ENCODE data around the gene KCNG2. TPM values are rescaled to one million over a fixed set of nuclear protein-coding genes. Genes with fewer than 3 reads are reported as not detected.

The KCNG2 gene
- total RNA-seq, 3 donors from 2014 or later (not counting 1 experiment from before 2014, with no cell fraction given), result not detected

DNA sequence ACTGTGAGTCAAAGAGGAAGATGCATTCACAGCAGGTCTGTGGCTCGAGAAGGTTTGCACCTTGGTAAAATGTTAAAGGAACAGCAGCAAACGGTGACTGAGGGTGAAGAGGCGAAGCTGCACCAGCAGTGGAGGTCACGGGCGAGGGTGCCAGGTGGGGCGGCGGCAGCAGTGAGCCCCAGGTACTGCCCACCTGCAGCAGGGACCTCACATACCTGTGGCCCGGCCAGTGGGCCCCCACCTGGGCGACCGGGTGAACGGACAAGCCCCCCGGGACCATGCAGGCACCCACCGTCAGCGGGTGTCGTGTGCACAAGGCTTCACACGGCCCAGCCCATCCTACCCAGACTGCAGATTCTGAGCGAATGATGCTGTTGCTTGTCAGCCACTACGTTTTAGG, 23.6 kb upstream of the KCNG2 start:
- no peak overlapping the region for H3K27ac Mint-ChIP-seq
- no peaks in the 10 kb centered on the region for H3K4me1 Mint-ChIP-seq
- no peak for TF ChIP-seq CTCF (IDR thresholded peaks at IDR 0.05)
- H3K27me3 Mint-ChIP-seq (ENCODE audit: low read depth in 2 of 2), result peaks cover 6 to 9% of the 10 kb centered on the region in 2 donors
- H3K9me3 Mint-ChIP-seq, result no peaks in the 10 kb centered on the region
- H3K27me3 ChIP-seq (ENCODE audit: control insufficient read depth, insufficient read depth, low read length), result no peaks in the 10 kb centered on the region
- H3K4me3 ChIP-seq (ENCODE audit: low read length), result no peak overlapping the region
- H3K36me3 Mint-ChIP-seq, result no peaks in the 10 kb centered on the region
- DNase-seq, result no peak
- ATAC-seq, result no peak
- H3K4me1 ChIP-seq (ENCODE audit: control insufficient read depth, insufficient read depth, low read length), result no peaks in the 10 kb centered on the region
- H3K27ac ChIP-seq (ENCODE audit: low read length), result no peak overlapping the region
- no peaks in the 10 kb centered on the region for H3K36me3 ChIP-seq (ENCODE audit: control insufficient read depth, insufficient read depth, low read length)
- H3K9me3 ChIP-seq (ENCODE audit: control insufficient read depth, insufficient read depth, low read length), result no peaks in the 10 kb centered on the region
- H3K4me3 Mint-ChIP-seq, result no peak overlapping the region
- intact Hi-C loops (cut with micrococcal nuclease), result no loop called here
- WGBS (ENCODE audit: insufficient coverage), result 84% methylated on average over 18 of the region's 18 CpGs

DNA sequence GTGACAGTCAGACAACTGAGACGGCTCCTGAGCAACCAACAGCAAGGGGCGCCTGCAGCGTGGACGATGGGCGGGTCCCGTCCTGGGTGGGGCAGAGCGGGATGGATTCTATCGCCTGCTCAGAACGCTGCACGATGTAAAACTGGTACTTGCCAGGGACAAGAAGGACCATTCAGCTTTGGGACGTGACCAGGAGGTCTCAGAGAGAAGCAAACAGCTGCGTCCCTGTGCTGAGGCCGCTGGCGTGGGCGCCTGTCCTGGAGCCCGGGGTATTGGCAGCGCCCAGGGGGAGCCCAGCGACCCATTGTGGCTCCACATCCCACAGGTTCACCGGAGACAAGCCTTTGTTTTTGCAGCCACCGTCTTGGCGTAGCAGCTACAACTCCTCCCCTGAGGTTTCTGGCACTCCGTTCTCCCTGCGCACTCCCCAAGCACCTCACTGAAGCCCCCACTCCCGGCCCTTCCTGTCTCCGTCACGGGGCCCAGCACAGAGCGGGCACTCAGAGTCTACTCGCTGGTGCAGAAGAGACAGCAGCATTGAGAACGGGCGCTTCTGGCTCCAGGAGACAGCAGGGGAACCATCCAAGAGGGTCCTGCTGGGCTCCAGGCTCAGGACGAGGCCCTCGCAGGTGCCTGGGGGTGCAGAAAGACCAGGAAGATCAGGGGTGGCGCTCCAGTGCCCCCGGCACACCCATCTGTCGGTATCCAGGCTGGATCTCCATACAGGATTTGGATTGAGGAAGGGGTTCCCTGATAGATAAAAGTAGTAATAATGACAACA, 22.1 kb upstream of the KCNG2 start:
- Mint-ChIP-seq H3K27ac (no peak overlapping the region), H3K36me3 (no peaks in the 10 kb centered on the region), H3K27me3 (ENCODE audit: low read depth in 2 of 2) (peaks cover 6 to 9% of the 10 kb centered on the region in 2 donors), H3K9me3 (no peaks in the 10 kb centered on the region), H3K4me3 (no peak overlapping the region), H3K4me1 (no peaks in the 10 kb centered on the region)
- H3K27me3 ChIP-seq (ENCODE audit: control insufficient read depth, insufficient read depth, low read length), result no peaks in the 10 kb centered on the region
- no peak overlapping the region for H3K27ac ChIP-seq (ENCODE audit: low read length)
- H3K36me3 ChIP-seq (ENCODE audit: control insufficient read depth, insufficient read depth, low read length), result no peaks in the 10 kb centered on the region
- H3K4me1 ChIP-seq (ENCODE audit: control insufficient read depth, insufficient read depth, low read length), result no peaks in the 10 kb centered on the region
- H3K9me3 ChIP-seq (ENCODE audit: control insufficient read depth, insufficient read depth, low read length), result no peaks in the 10 kb centered on the region
- ATAC-seq (no peak), DNase-seq (no peak)
- H3K4me3 ChIP-seq (ENCODE audit: low read length), result no peak overlapping the region
- WGBS (ENCODE audit: insufficient coverage), result 86% methylated on average over 35 of the region's 35 CpGs
- intact Hi-C loops (cut with micrococcal nuclease), result no loop called here
- TF ChIP-seq CTCF (IDR thresholded peaks at IDR 0.05), result no peak

DNA sequence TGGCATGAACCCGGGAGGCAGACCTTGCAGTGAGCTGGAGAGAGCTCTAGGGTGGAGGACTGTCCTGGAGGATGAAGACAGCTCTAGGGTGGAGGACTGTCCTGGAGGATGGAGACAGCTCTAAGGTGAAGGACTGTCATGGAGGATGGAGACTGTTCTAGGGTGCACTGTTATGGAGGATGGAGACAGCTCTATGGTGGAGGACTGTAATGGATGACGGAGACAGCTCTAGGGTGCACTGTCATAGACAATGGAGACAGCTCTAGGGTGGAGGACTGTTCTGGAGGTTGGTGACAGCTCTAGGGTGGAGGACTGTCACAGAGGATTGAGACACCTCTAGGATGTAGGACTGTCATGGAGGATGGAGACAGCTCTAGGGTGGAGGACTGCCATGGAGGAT, 21.1 kb upstream of the KCNG2 start:
- Histone ChIP-seq H3K4me1 (ENCODE audit: control insufficient read depth, insufficient read depth, low read length) (no peaks in the 10 kb centered on the region), H3K27ac (ENCODE audit: low read length) (no peak overlapping the region), H3K27me3 (ENCODE audit: control insufficient read depth, insufficient read depth, low read length) (no peaks in the 10 kb centered on the region), H3K4me3 (ENCODE audit: low read length) (no peak overlapping the region), H3K9me3 (ENCODE audit: control insufficient read depth, insufficient read depth, low read length) (no peaks in the 10 kb centered on the region), H3K36me3 (ENCODE audit: control insufficient read depth, insufficient read depth, low read length) (no peaks in the 10 kb centered on the region)
- no peak for DNase-seq
- no peak for TF ChIP-seq CTCF (IDR thresholded peaks at IDR 0.05)
- 92% methylated on average over 2 of the region's 2 CpGs for WGBS (ENCODE audit: insufficient coverage)
- Mint-ChIP-seq H3K36me3 (no peaks in the 10 kb centered on the region), H3K9me3 (no peaks in the 10 kb centered on the region), H3K27me3 (ENCODE audit: low read depth in 2 of 2) (peaks cover 6 to 9% of the 10 kb centered on the region in 2 donors), H3K4me1 (no peaks in the 10 kb centered on the region), H3K4me3 (no peak overlapping the region), H3K27ac (no peak overlapping the region)
- ATAC-seq, result peak in 1 of 3 donors; percentile 4
- intact Hi-C loops (cut with micrococcal nuclease), result no loop called here

Measured in natural killer cell (primary cell).